CD4-positive, alpha-beta memory T cell (primary cell): ENCODE measurements around the gene NEK10. TPM values are rescaled to one million over a fixed set of nuclear protein-coding genes. Genes with fewer than 3 reads are reported as not detected.

ENCODE experiments used
- CTCF ChIA-PET: fragments of 350-600 bp; sonication (Branson Sonifier 250); formaldehyde crosslinking; loops from one replicate; lab custom pipeline; 2021; ENCODE audit warnings: inconsistent platforms; ENCODE audit not compliant: partially characterized antibody; lab: Charles Lee
- POLR2A ChIA-PET: fragments of 350-600 bp; sonication (Branson Sonifier 250); formaldehyde crosslinking; loops from one replicate; lab custom pipeline; 2021; ENCODE audit not compliant: partially characterized antibody; lab: Charles Lee
- DNase-seq, 5 donors: peaks; one replicate each; pipeline versions ENCODE4 v3.0.0 to v3.0.0-alpha.2; 2020 to 2022; ENCODE audit warnings: mixed read lengths in 1 of 5
- H3K27ac ChIP-seq: one replicate; pipeline ENCODE4 v1.7.0; 2013; ENCODE audit warnings: low read depth, low read length
- H3K27me3 ChIP-seq: 2 replicates; pipeline ENCODE4 v1.7.0; 2013; ENCODE audit warnings: mild to moderate bottlenecking, low read length, moderate library complexity; ENCODE audit not compliant: insufficient read depth
- H3K36me3 ChIP-seq: 2 replicates; pipeline ENCODE4 v1.7.0; 2013; ENCODE audit warnings: mild to moderate bottlenecking, low read length, moderate library complexity; ENCODE audit not compliant: insufficient read depth
- H3K4me1 ChIP-seq: 2 replicates; pipeline ENCODE4 v1.7.0; 2013; ENCODE audit warnings: mild to moderate bottlenecking, low read length, moderate library complexity; ENCODE audit not compliant: insufficient read depth
- H3K4me3 ChIP-seq, 2 donors: one replicate each; pipeline ENCODE4 v1.7.0; 2013; ENCODE audit warnings: low read length in 2 of 2, mild to moderate bottlenecking in 1 of 2
- H3K9me3 ChIP-seq, 2 donors: one replicate each; pipeline ENCODE4 v1.7.0; 2013; ENCODE audit warnings: low read length in 2 of 2, control low read depth in 1 of 2; ENCODE audit not compliant: control insufficient read depth in 1 of 2
- H3K27ac Mint-ChIP-seq, 7 donors: one replicate each; pipeline ENCODE4 v1.8.0; 2020 to 2021; ENCODE audit warnings: mixed read lengths in 7 of 7, mild to moderate bottlenecking in 6 of 7, inconsistent platforms in 3 of 7, moderate library complexity in 3 of 7
- H3K27me3 Mint-ChIP-seq, 2 donors: one replicate each; pipeline ENCODE4 v1.8.0; 2020 to 2021; ENCODE audit warnings: mixed read lengths in 2 of 2
- H3K36me3 Mint-ChIP-seq, 2 donors: one replicate each; pipeline ENCODE4 v1.8.0; 2020 to 2021; ENCODE audit warnings: mixed read lengths in 2 of 2, inconsistent platforms in 1 of 2, mild to moderate bottlenecking in 1 of 2
- H3K4me1 Mint-ChIP-seq, 4 donors: one replicate each; pipeline ENCODE4 v1.8.0; 2020 to 2021; ENCODE audit warnings: mixed read lengths in 4 of 4, mild to moderate bottlenecking in 1 of 4
- H3K4me3 Mint-ChIP-seq, 8 donors: one replicate each; pipeline ENCODE4 v1.8.0; 2020 to 2021; ENCODE audit warnings: mixed read lengths in 8 of 8, mild to moderate bottlenecking in 7 of 8, moderate library complexity in 6 of 8, inconsistent platforms in 3 of 8
- H3K9me3 Mint-ChIP-seq, 8 donors: one replicate each; pipeline ENCODE4 v1.8.0; 2020 to 2021; ENCODE audit warnings: mixed read lengths in 8 of 8, mild to moderate bottlenecking in 5 of 8, inconsistent platforms in 3 of 8, moderate library complexity in 1 of 8
- intact Hi-C: fragments of 100-400 bp; cut with micrococcal nuclease; formaldehyde crosslinking; loops from one replicate; pipeline ENCODE4 v1.15.1; 2023
- polyA plus RNA-seq, 2 donors: library from polyadenylated mRNA; unstranded; fragments of 300-500 nt; fragmentation: Illumina TruSeq; gene quantifications; one replicate each; pipeline ENCODE4 v1.2.3, GENCODE V29; 2021
- total RNA-seq, 2 experiments: library from RNA; stranded (reverse); gene quantifications; one replicate each; pipeline ENCODE4 v1.2.3, GENCODE V29; 2021

NEK10 gene
- total and polyA plus RNA-seq, 4 experiments from 2014 or later: 0.10 to 2.7 (median 1.4) TPM; not detected in 1

DNA sequence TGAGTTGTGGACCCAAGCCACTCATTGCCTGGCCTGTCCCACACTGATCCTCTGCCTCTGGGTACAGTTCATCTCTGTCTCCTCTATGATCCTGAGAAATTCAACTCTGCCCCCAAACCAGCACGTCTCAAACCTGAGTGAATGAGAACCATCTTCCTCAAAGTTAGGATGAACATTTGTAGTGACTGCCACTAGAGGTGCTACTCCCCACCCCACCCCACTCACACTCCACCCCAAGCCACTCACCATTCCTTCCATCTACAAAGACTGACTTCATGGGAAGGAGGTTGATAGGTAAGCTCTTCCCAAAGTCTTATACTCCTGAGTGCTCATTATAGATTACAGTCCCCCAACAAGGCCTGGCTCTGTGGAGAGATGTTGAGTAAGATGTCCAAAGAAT is 43.8 kb downstream of the NEK10 start:
- DNase-seq: no peak
- no peaks in the 10 kb centered on the region for H3K36me3 ChIP-seq
- H3K27me3 Mint-ChIP-seq: no peaks in the 10 kb centered on the region
- peaks cover 0 to 17% (median 3%) of the 10 kb centered on the region in 8 donors for H3K9me3 Mint-ChIP-seq
- POLR2A ChIA-PET: no interaction called here
- H3K9me3 ChIP-seq: no peaks in the 10 kb centered on the region
- H3K4me3 ChIP-seq: no peak overlapping the region
- no peaks in the 10 kb centered on the region for H3K27me3 ChIP-seq
- H3K27ac ChIP-seq: no peak overlapping the region
- H3K4me1 ChIP-seq: no peaks in the 10 kb centered on the region
- H3K4me3 Mint-ChIP-seq: no peak overlapping the region
- peaks cover 0 to 4% of the 10 kb centered on the region in 2 donors for H3K36me3 Mint-ChIP-seq
- no peak overlapping the region for H3K27ac Mint-ChIP-seq
- intact Hi-C loops: no loop called here
- CTCF ChIA-PET: interaction anchor here (0.9 to 1.0 kb wide), 2 partner anchors 13 to 356 kb away, joined by 3 read pairs; no protein-coding TSS in a partner anchor
- H3K4me1 Mint-ChIP-seq: peaks cover 0 to 1% (median 0%) of the 10 kb centered on the region in 4 donors

DNA sequence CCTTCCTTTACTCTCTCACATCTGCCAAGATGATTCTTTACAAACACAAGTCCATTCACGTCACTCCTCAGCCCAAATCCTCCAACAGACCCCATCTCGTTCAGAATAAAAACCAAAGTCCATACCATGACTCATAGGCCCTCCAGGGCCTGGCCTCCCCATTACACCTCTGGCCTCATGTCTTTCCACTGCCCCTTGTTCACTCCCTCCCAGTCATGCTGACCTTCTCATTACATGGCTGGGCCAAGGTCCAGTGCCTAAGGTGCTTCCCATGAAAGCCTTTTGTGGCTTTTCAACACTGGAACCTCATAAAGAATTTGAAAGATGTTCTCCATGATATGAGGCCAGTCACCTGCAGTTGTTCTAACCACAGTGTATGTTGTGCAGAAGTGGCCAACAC is 44.5 kb downstream of the NEK10 start:
- Mint-ChIP-seq H3K36me3 (peaks cover 0 to 4% of the 10 kb centered on the region in 2 donors), H3K27me3 (no peaks in the 10 kb centered on the region), H3K4me3 (no peak overlapping the region), H3K27ac (no peak overlapping the region), H3K9me3 (peaks cover 0 to 17% (median 3%) of the 10 kb centered on the region in 8 donors), H3K4me1 (peaks cover 0 to 1% (median 0%) of the 10 kb centered on the region in 4 donors)
- ChIA-PET POLR2A (no interaction called here), CTCF (interaction anchor here (1.0 kb wide), 1 partner anchor 12 kb away, joined by 3 read pairs; no protein-coding TSS in a partner anchor)
- DNase-seq: no peak
- no peak overlapping the region for H3K27ac ChIP-seq
- intact Hi-C loops: no loop called here
- H3K4me1 ChIP-seq: no peaks in the 10 kb centered on the region
- no peaks in the 10 kb centered on the region for H3K36me3 ChIP-seq
- no peaks in the 10 kb centered on the region for H3K9me3 ChIP-seq
- H3K4me3 ChIP-seq: no peak overlapping the region
- no peaks in the 10 kb centered on the region for H3K27me3 ChIP-seq

DNA sequence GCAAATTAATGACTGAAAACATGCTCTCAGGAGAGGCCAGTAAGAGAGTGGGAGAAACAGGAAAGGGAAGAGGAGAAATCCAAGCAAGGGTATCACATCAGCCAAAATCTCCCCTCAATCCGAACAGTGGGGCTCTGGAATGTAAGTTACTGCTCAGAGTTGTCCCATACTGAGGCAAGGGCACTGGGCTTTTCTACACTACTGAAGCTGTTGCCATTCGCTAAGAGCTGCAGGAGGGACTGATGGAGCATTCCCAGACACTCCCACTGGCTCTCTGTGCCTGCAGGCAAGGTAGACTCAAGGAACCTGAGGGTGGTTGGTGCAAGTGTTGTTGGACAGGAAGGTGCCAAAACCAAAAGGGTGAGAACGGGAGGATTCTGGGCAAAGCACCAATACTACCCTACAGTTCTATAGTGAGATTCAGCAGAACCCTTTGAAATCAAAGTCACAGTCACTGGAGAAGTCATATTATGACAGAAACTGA is 46.1 kb downstream of the NEK10 start:
- Histone ChIP-seq H3K27ac (no peak overlapping the region), H3K4me1 (no peaks in the 10 kb centered on the region), H3K27me3 (no peaks in the 10 kb centered on the region), H3K4me3 (no peak overlapping the region), H3K36me3 (no peaks in the 10 kb centered on the region), H3K9me3 (no peaks in the 10 kb centered on the region)
- peaks cover 0 to 6% (median 0%) of the 10 kb centered on the region in 8 donors for H3K9me3 Mint-ChIP-seq
- H3K27ac Mint-ChIP-seq: no peak overlapping the region
- ChIA-PET CTCF (interaction anchor here (0.9 to 1.2 kb wide), 2 partner anchors 12 to 144 kb away, joined by 3 to 4 read pairs; no protein-coding TSS in a partner anchor), POLR2A (no interaction called here)
- no peaks in the 10 kb centered on the region for H3K27me3 Mint-ChIP-seq
- intact Hi-C loops: no loop called here
- peaks cover 0 to 1% (median 0%) of the 10 kb centered on the region in 4 donors for H3K4me1 Mint-ChIP-seq
- no peaks in the 10 kb centered on the region for H3K36me3 Mint-ChIP-seq
- no peak for DNase-seq
- no peak overlapping the region for H3K4me3 Mint-ChIP-seq

DNA sequence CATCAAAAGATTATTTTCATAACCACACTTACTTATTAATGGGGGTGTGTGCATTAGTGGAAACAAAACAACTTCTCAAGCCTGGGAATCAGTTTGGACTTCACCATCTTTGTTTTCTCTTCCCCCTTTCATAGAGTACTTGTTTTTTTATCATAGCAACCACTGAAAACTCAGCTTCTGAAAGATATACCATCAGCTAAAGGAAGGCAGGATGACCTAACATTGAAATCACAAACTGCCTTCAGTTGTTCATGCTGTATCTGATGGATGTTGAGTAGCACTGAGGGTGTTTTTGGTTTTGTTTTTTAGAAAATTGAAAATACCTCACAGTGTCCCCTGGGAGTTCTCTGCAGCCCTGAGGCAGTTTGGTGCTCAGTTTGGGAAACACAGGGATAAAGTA is 46.5 kb downstream of the NEK10 start:
- intact Hi-C loops: no loop called here
- DNase-seq: no peak
- Histone ChIP-seq H3K4me3 (no peak overlapping the region), H3K27me3 (no peaks in the 10 kb centered on the region), H3K27ac (no peak overlapping the region), H3K36me3 (no peaks in the 10 kb centered on the region), H3K4me1 (no peaks in the 10 kb centered on the region), H3K9me3 (no peaks in the 10 kb centered on the region)
- Mint-ChIP-seq H3K36me3 (no peaks in the 10 kb centered on the region), H3K4me3 (no peak overlapping the region), H3K27ac (no peak overlapping the region), H3K9me3 (peaks cover 0 to 3% (median 0%) of the 10 kb centered on the region in 8 donors), H3K27me3 (no peaks in the 10 kb centered on the region), H3K4me1 (peaks cover 0 to 1% (median 0%) of the 10 kb centered on the region in 4 donors)
- ChIA-PET POLR2A (no interaction called here), CTCF (interaction anchor here (0.9 kb wide), 1 partner anchor 9 kb away, joined by 3 read pairs; no protein-coding TSS in a partner anchor)

DNA sequence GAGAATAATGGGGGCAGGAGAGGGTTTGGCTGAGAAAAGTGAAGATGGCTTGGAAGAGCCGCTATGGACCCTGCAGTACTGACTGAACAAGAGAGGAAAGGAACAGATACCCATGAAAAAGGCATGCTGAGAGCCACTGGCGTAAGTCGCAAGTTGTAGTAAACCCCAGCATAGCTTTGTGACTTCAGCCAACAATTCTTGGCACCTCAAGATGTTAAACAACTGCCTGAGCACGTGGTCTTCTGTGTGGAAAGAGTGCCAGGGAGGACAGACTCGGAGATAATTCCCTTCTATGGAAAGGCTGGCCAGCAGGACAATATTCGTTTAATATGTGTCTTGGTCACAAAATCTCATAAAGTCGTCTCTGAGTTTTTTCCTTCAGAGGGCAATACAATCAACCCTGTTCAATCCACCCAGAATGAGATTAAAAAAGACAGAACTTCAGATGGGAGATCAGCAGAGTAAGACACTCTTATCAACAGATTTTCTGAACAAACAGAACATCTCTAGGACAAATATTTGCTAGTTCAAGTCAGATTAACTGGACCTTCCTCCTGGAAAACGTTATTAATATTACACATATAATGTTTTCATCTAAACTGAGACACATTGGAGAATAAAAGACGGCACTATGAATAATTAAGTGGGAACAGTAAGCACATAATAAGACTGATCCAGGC is 49.2 kb downstream of the NEK10 start:
- Histone ChIP-seq H3K27me3 (no peaks in the 10 kb centered on the region), H3K4me3 (no peak overlapping the region), H3K9me3 (no peaks in the 10 kb centered on the region), H3K36me3 (no peaks in the 10 kb centered on the region), H3K4me1 (no peaks in the 10 kb centered on the region), H3K27ac (no peak overlapping the region)
- CTCF ChIA-PET: no interaction called here
- H3K27ac Mint-ChIP-seq: no peak overlapping the region
- no peaks in the 10 kb centered on the region for H3K9me3 Mint-ChIP-seq
- H3K4me1 Mint-ChIP-seq: no peaks in the 10 kb centered on the region
- no peak for DNase-seq
- intact Hi-C loops: no loop called here
- POLR2A ChIA-PET: no interaction called here
- H3K4me3 Mint-ChIP-seq: no peak overlapping the region
- no peaks in the 10 kb centered on the region for H3K36me3 Mint-ChIP-seq
- H3K27me3 Mint-ChIP-seq: no peaks in the 10 kb centered on the region

DNA sequence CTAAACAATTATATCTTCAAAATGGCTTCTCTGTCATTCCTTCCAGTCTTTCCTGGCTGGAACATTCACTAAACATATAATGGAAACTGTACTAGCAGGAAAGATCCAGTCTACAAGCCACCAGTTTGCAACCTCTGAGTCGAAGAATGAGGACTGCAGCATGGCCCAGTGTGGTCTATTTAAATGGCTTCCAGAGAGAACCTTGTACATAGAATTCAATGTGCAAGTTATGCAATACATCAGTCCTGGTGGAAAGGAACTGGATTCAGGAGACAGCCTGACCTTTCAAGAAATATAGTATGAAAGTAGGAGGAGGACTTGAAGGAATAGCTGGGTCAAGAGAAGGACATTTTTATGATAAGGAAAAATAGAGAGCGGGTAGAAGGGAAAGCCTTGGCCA is 49.9 kb downstream of the NEK10 start:
- DNase-seq: no peak
- Mint-ChIP-seq H3K27ac (no peak overlapping the region), H3K4me3 (no peak overlapping the region), H3K9me3 (no peaks in the 10 kb centered on the region), H3K36me3 (no peaks in the 10 kb centered on the region), H3K4me1 (no peaks in the 10 kb centered on the region), H3K27me3 (no peaks in the 10 kb centered on the region)
- intact Hi-C loops: no loop called here
- Histone ChIP-seq H3K9me3 (no peaks in the 10 kb centered on the region), H3K27ac (no peak overlapping the region), H3K36me3 (no peaks in the 10 kb centered on the region), H3K27me3 (no peaks in the 10 kb centered on the region), H3K4me1 (no peaks in the 10 kb centered on the region), H3K4me3 (no peak overlapping the region)
- POLR2A ChIA-PET: no interaction called here
- CTCF ChIA-PET: interaction anchor here (1.8 kb wide), 1 partner anchor 362 kb away, joined by 8 read pairs; no protein-coding TSS in a partner anchor

DNA sequence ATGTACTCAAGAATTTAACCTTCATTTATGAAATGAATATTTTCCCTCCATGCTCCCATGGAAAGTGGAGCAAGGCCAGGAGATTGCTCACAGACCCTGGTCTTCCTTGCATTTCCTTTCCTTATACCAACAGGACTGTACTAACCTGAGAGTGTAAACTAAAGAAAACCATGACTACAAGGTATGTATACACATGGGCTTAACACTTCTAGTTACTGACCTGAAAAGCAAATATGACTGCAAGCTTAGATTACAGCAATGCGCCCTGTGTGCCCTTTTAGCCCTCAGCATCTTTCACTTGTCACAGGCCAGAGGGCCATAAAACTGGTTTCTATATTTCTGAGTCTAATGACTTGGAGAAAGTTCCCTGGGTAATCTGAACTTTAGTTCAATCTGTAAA is 52.1 kb downstream of the NEK10 start:
- Histone ChIP-seq H3K27me3 (no peaks in the 10 kb centered on the region), H3K9me3 (no peaks in the 10 kb centered on the region), H3K27ac (no peak overlapping the region), H3K4me3 (no peak overlapping the region), H3K4me1 (no peaks in the 10 kb centered on the region), H3K36me3 (no peaks in the 10 kb centered on the region)
- Mint-ChIP-seq H3K9me3 (no peaks in the 10 kb centered on the region), H3K27me3 (no peaks in the 10 kb centered on the region), H3K4me3 (no peak overlapping the region), H3K27ac (no peak overlapping the region), H3K36me3 (no peaks in the 10 kb centered on the region), H3K4me1 (no peaks in the 10 kb centered on the region)
- intact Hi-C loops: no loop called here
- CTCF ChIA-PET: no interaction called here
- POLR2A ChIA-PET: no interaction called here
- DNase-seq: no peak
